ENCODE data around the gene SDR39U1.
A peak's percentile ranks its signal among the peaks of the same experiment; 100 is the strongest.

The SDR39U1 gene

GRCh38 chr14:24408764-24409163 is 33.8 kb downstream of the SDR39U1 start:
- DNase-seq, result no peak

GRCh38 chr14:24407608-24408325 is 34.8 kb downstream of the SDR39U1 start:
- DNase-seq, result no peak

GRCh38 chr14:24406416-24406815 is 36.2 kb downstream of the SDR39U1 start:
- DNase-seq, result no peak

GRCh38 chr14:24404814-24405213 is 37.8 kb downstream of the SDR39U1 start:
- DNase-seq, result no peak

- DNase-seq, result no peak
These were observed 39.1 kb downstream of the SDR39U1 start for GRCh38 chr14:24403294-24403998.

- no peak for DNase-seq
These were observed 40.5 kb downstream of the SDR39U1 start for GRCh38 chr14:24401810-24402702.

- DNase-seq, result no peak
These were observed 42.4 kb downstream of the SDR39U1 start for GRCh38 chr14:24399999-24400718.

- DNase-seq, result no peak
These were observed 43.1 kb downstream of the SDR39U1 start for GRCh38 chr14:24399447-24399822.

GRCh38 chr14:24398653-24399446 is 43.7 kb downstream of the SDR39U1 start, which contains the start of gene NYNRIN:
Gene NYNRIN (plus strand): TSS chr14:24399003. CDS start chr14:24399247, 244 bp downstream.
- DNase-seq, result peak; percentile 32

GRCh38 chr14:24398293-24398652 is 44.3 kb downstream of the SDR39U1 start:
- no peak for DNase-seq

GRCh38 chr14:24397639-24398292 is 44.8 kb downstream of the SDR39U1 start:
- no peak for DNase-seq

GRCh38 chr14:24395609-24396582 is 46.7 kb downstream of the SDR39U1 start:
- DNase-seq, result no peak

GRCh38 chr14:24394275-24394674 is 48.3 kb downstream of the SDR39U1 start:
- no peak for DNase-seq

GRCh38 chr14:24392325-24393091 is 50.1 kb downstream of the SDR39U1 start:
- DNase-seq, result no peak

- no peak for DNase-seq
These were observed 51.7 kb downstream of the SDR39U1 start for GRCh38 chr14:24390701-24391468.

Data from activated naive CD4-positive, alpha-beta T cell treated with Interleukin-2 at 50 U/mL for 16 hours (primary cell).